Epithelial cell of prostate (primary cell): ENCODE measurements around the gene FRRS1.

ENCODE experiments used
- DNase-seq: peaks from one replicate; pipeline ENCODE4 v3.0.0-alpha.2; 2011; ENCODE audit warnings: low read depth, low spot score
- H3K27ac ChIP-seq: fragments of 450-650 bp; 2 replicates; pipeline ENCODE4 v1.5.1; 2017; ENCODE audit warnings: mild to moderate bottlenecking

Gene FRRS1

DNA sequence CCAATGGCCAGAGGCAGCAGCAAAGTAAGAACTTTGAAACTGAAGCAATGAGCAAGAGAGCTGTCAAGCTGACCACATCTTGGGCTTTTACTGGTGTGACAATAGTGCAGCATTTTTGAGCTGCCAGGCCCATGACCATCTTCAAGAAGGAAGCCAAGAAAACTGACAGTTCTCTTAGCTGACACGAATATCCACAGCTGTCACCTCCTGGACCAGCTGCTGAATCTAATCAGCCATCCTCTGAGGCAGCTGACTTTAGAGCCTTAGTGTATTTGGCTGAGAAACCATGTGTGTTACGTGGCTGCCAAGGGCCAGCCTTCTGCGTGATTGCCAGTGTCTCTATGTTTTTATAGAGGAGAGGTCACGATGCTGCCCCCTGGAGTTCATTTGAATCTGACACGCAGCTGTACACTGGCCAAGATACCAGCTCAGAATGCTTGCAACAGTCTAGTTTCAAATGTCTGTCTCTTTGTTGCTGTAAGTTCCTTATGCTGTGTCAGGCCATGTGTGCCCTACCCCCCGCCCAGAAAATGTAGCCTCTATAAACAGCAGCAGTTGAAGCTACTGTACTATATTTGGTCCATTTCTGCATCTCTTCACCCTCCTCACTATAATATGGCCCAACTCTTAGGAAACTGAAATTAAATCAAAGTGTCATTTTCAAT, 80.8 kb downstream of the FRRS1 start:
- DNase-seq, result peak; percentile 18
- H3K27ac ChIP-seq, result no peak overlapping the region

DNA sequence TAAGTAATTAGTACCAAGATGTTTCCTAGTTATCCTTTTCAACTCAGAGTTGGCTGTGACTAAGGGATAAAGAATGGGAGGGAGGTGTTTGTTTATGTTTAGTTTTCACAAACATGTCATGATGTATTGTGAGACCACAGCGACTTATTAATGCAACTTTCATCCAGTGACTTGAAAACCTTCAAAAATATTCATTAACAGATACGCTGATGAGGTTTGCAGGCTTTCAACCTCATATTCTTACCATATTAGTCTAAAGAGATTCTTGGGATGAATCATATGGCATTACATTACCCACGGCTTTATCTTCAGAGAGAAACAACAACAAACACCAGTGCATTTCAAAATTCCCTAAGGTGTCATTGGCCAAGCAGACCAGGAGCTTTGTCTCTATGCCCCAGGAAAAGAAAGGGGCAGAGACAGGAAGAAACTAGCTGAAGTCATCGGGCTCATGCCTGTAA, 84.1 kb downstream of the FRRS1 start:
- DNase-seq, result no peak
- no peak overlapping the region for H3K27ac ChIP-seq

DNA sequence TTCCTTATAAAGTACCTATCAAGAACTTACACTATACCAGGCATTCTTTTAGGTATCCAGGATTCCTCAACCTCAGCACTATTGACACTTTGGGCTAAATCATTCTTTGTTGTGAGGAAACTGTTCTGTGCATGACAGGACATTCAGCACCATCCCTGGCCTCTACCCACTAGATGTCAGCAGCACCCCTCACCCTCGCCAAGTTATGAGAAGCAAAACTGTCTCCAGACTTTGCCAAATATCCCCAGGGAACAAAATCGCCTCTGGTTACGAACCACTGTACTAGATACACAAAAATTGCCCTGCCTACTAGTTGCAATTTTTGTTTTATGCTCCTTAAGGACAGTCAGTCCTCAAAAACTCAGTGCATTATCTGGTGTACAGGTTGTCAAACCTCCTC, 84.9 kb downstream of the FRRS1 start:
- DNase-seq, result no peak
- H3K27ac ChIP-seq, result no peak overlapping the region

DNA sequence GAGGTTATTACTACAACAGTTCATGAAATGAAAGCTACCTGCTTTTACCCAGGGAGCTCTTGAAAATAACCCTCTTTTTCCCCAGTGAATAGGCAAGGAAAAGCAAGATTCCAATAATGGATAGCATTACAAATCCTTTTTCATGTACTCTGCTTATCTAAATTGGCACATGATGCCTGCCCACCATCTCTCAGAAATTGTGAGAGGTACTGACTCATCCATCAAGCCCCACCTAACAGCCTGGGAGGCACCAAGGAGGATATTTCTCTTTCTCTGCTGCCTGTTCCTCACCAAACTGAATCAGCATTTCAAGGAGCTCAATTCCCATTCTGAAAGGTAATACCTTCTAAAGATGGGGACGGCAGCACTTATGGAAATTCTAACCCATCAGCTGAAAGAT, 86.2 kb downstream of the FRRS1 start:
- no peak for DNase-seq
- H3K27ac ChIP-seq, result no peak overlapping the region

DNA sequence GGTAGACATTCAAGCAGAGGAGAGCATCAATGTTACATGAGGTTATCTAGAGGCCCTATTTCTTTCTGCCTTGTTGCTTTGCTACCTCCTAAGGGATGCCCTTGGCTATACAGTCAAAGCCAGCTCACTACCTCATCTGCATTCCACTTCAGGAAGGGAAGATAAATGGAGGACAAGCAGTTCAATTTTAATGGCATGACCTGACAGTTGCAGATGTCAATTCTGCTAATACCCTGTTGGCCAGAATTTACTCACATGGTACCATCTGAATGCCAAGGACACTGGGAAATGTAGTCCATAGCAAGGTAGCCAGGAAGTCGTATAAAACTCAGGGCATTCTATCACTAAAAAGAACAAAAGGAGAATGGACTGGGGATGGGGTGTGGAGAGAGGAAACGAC, 89.0 kb downstream of the FRRS1 start:
- DNase-seq, result no peak
- no peak overlapping the region for H3K27ac ChIP-seq

DNA sequence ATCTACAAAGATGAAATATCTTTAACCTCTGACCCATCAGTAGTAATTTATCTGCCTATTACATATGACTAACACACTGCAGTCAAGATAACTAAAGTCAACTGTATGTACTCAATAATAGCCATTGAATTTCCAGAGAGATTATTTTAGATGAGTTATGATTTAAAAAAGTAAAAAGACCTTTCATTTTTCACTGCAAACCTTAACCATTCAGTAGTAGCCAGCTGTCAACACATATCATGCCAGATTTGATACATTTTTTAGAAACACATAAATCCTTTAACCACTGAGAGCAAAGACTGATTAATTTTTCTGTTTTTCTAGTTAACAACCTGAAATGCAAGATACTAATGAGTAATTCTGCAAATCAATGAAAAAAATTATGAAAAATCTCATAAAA, 89.6 kb downstream of the FRRS1 start:
- no peak overlapping the region for H3K27ac ChIP-seq
- DNase-seq, result no peak

- no peak overlapping the region for H3K27ac ChIP-seq
These were observed 90.4 kb downstream of the FRRS1 start for GRCh38 chr1:99675994-99676393.

GRCh38 chr1:99675292-99675691, 91.1 kb downstream of the FRRS1 start:
- no peak overlapping the region for H3K27ac ChIP-seq
- DNase-seq, result no peak

More at GRCh38 chr1:99675994-99676393, 90.4 kb downstream of the FRRS1 start:
- no peak for DNase-seq

DNA sequence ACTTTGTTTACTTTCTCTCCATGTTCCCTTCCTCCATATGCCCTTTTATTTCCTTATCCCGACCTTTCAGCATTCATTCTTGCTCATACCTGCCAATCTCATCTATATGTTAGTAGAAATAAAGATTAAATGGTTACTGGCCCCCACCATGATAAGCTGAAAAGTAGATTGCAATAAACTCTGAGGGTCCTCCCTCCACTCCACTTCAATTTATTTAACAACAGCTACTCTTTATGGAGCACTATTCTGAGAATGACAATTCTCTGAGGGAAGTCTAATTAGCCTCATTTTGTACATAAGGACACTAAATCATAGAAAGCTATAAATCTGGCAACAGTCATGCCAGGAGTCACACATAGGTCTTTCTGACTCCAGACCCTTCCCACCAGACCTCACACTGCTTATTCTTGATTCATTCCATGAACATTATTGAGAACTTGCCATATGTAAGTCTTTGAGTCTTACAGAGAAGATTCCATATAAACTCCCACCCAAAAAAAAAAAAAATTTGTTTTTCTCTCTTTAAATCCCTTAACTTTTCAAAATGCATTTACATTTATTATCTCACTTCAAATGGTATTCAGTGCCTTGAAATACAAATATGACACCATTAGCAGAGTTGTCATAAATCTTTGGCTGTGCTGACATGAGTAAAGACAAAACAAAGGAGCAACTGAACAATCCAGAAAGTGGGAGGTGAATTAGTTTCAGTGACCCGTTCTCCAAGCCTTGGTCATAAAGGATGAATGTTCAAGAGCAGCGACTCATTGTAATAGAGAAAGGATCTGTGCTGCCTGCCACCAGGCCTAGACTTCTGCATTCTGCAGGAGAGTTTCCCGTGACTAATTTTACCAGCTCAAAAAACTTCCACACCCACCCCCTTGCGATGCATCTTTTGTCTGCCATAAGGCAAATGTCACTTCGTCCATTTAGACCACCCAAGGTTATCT, 92.0 kb downstream of the FRRS1 start:
- H3K27ac ChIP-seq, result no peak overlapping the region
- no peak for DNase-seq

DNA sequence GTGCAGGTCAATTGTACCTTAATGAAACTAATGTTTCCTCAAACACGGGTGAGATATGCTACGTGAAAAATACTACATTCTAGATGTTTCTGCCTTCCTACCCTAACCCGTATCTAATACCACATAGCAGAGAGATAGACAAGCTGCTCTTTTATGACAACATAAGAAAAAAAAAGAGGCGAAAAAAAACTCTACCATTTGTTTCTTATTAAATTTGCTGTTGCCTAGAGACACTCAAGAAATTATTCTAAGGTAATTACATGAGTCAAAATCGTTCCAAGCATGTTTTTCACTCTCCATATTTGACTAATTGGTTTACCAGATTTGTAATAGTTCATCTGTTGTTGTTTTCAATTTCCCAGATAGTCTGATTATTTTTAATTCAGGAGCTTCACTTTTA, 93.1 kb downstream of the FRRS1 start:
- no peak for DNase-seq
- H3K27ac ChIP-seq, result no peak overlapping the region

GRCh38 chr1:99672530-99673213, 93.8 kb downstream of the FRRS1 start:
- no peak for DNase-seq
- H3K27ac ChIP-seq, result no peak overlapping the region

DNA sequence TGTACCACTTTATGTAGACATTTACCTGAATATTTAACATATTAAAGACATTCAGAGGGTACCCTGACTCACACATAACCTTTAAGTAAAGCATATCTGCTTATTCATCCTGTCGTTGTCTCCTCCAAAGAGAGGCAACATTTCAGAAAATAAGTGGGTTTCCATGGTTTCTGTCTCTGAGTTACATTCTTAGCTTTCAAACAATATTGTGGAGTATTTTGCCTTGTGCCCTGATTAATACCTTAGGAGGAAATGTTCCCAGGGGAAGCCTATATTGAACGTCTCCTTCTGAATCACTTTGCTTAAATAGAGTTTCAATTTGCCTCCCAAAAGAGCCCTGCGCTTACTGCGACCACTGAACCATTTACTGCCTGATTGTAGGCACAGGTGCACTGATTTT, 94.4 kb downstream of the FRRS1 start:
- no peak overlapping the region for H3K27ac ChIP-seq
- no peak for DNase-seq

DNA sequence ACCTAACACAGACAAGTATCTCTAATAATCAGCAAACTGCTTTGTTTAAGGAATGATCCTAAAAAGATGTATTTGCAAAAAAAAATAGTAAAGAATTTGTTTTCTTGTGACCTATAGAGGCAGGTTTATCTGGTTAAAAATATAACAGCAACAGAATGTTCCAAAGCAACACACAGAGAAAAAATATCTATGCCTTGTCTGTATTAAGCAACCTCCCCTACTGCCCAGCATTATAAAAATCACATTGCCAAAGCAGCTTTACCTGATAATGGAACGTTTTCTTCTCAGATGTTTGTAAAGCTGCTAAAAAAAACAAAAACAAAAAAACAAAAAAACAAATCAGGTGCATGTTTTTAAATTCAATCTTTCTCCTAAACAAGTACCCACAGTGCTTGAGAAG, 95.9 kb downstream of the FRRS1 start:
- H3K27ac ChIP-seq, result no peak overlapping the region
- no peak for DNase-seq

- DNase-seq, result no peak
- H3K27ac ChIP-seq, result no peak overlapping the region
These were observed 96.6 kb downstream of the FRRS1 start for GRCh38 chr1:99669821-99670220.

DNA sequence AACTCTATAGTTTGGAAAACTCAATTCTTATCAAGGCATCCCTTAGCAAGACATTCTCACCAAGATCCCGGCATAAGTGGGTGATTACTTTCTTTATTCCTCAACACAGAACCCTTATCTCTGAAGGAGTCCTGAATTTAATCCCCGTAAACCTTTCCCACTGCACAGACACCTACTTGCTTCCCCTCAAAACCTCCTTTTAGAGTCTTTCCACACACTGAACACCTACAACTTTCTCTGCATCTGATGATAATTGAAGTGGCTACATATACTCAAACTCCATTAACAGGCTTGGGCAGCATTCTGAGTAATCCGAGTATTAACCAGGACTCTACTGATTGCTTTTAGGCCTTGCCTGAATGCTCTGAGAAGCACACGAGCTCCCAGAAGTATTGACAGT, 97.1 kb downstream of the FRRS1 start:
- no peak overlapping the region for H3K27ac ChIP-seq
- no peak for DNase-seq

- H3K27ac ChIP-seq, result no peak overlapping the region
- no peak for DNase-seq
These were observed 101.2 kb downstream of the FRRS1 start for GRCh38 chr1:99665212-99665611.

GRCh38 chr1:99663501-99663900, 102.9 kb downstream of the FRRS1 start:
- DNase-seq, result no peak
- H3K27ac ChIP-seq, result no peak overlapping the region

- H3K27ac ChIP-seq, result no peak overlapping the region
These were observed 103.8 kb downstream of the FRRS1 start for GRCh38 chr1:99662539-99663080.

DNA sequence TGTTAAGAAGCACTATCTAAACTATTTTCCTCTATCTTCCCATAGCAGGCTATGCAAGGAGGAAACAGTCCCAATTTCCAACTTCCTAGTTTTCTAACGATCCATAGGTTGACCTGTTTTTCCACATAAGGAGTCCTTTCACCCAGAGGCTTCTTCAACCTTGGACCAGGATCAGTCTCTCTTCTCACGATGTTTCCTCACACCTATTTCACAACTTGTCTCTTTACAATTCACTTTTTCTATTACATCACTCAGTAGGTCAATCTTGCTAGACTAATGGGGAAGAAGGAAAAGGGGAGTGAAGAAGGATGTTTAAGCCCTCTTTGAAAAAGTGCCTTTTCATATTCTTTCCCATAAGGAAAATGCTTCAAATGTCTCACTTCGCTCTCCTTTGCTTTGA, 104.7 kb downstream of the FRRS1 start:
- H3K27ac ChIP-seq, result no peak overlapping the region
- DNase-seq, result no peak

More at GRCh38 chr1:99662539-99663080, 103.8 kb downstream of the FRRS1 start:
- no peak for DNase-seq

DNA sequence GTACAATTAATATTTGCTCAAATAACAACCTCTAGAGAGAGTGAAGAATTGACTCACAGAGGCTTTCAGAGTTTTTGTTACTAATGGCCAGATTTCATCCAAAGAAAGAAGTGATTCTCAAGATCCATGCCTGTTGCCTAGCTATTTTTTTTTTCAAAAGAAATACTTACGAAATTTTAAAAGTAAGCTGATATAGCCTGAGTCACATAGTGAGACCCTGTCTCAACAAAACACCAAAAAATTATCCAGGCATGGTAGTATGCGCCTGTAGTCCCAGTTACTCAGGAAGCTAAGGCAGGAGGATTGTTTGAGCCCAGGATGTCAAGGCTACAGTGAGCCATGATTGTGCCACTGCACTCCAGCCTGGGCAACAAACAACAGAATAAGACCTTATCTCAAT, 105.9 kb downstream of the FRRS1 start:
- H3K27ac ChIP-seq, result no peak overlapping the region
- no peak for DNase-seq
